ENCODE measurements around the gene CCM2L. TPM values are rescaled to one million over a fixed set of nuclear protein-coding genes. Genes with fewer than 3 reads are reported as not detected.

CCM2L gene
- total RNA-seq, 5 donors from 2014 or later (not counting 1 experiment from before 2014, with no cell fraction given): not detected

DNA sequence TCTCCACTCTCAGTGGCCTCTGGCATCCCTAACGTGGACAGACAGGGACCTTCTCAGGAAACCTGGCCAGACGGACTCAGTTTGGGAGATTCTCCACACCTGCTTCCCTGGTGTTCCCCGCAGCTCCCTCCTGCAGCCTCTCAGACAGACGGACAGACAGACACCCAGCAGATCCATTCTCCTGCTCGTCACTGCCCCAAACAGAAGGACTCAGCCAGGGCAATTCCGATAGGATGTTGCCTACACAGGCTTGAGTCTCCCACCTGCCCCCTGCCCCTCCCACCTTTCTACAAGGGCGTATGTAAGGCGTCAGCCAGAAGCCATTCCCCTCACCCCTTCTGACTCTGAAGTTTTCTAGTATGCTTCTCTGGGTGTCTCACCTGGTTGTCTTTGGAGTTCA, 428 bp downstream of the CCM2L start:
- Histone ChIP-seq H3K27ac (ENCODE audit: low read length) (no peak overlapping the region), H3K4me1 (ENCODE audit: control insufficient read depth in 1 of 2, extremely low read depth in 1 of 2, insufficient read depth in 2 of 2, low read length in 2 of 2) (peaks cover 0 to 3% of the 10 kb centered on the region in 2 experiments), H3K36me3 (ENCODE audit: control insufficient read depth in 2 of 2, extremely low read depth in 1 of 2, insufficient read depth in 1 of 2, low read length in 1 of 2) (no peaks in the 10 kb centered on the region), H3K9me3 (no peaks in the 10 kb centered on the region), H3K27me3 (replicated peaks in 1 of 2; ENCODE audit: control insufficient read depth in 2 of 2, extremely low read depth in 1 of 2, insufficient read depth in 2 of 2, low read length in 1 of 2) (peaks cover 3 to 39% of the 10 kb centered on the region in 2 experiments), H3K4me3 (ENCODE audit: control insufficient read depth in 1 of 2, extremely low read depth in 1 of 2, low read length in 1 of 2) (no peak overlapping the region)
- ChIA-PET CTCF (no interaction called here), POLR2A (no interaction called here)
- Mint-ChIP-seq H3K9me3 (no peaks in the 10 kb centered on the region), H3K27me3 (peaks cover 21 to 23% of the 10 kb centered on the region in 2 donors), H3K4me1 (peaks cover 0 to 6% (median 3%) of the 10 kb centered on the region in 3 donors), H3K36me3 (no peaks in the 10 kb centered on the region), H3K4me3 (no peak overlapping the region), H3K27ac (no peak overlapping the region)
- 69% methylated on average over 6 of the region's 8 CpGs for WGBS (ENCODE audit: insufficient coverage)
- ATAC-seq (replicated peaks in 1 of 4) (no peak), DNase-seq (no peak)

DNA sequence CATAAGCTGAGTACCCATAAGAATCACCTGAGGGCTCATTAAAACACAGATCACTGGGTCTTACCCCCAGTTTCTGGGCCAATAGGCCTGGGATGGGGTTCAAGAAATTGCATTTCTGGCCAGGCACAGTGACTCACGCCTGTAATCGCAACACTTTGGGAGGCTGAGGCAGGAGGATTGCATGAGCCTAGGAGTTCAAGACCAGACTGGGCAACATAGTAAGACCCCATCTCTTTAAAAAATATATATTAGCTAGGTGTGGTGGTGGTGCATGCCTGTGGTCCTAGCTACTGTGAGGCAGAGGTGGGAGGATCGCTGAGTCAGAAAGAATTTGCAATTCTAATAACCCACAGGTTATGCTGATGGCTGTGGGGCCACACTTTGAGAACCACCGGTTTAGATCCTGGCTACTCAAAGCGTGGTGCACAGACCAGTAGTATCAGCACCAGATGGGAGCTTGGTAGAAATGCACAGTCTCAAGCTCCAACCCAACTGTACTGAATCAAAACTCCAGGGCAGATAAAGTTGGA, 2.0 kb downstream of the CCM2L start:
- ChIA-PET CTCF (no interaction called here), POLR2A (no interaction called here)
- Histone ChIP-seq H3K4me1 (ENCODE audit: control insufficient read depth in 1 of 2, extremely low read depth in 1 of 2, insufficient read depth in 2 of 2, low read length in 2 of 2) (peaks cover 0 to 3% of the 10 kb centered on the region in 2 experiments), H3K4me3 (ENCODE audit: control insufficient read depth in 1 of 2, extremely low read depth in 1 of 2, low read length in 1 of 2) (no peak overlapping the region), H3K36me3 (ENCODE audit: control insufficient read depth in 2 of 2, extremely low read depth in 1 of 2, insufficient read depth in 1 of 2, low read length in 1 of 2) (no peaks in the 10 kb centered on the region), H3K27me3 (replicated peaks in 1 of 2; ENCODE audit: control insufficient read depth in 2 of 2, extremely low read depth in 1 of 2, insufficient read depth in 2 of 2, low read length in 1 of 2) (peaks cover 4 to 52% of the 10 kb centered on the region in 2 experiments), H3K9me3 (no peaks in the 10 kb centered on the region), H3K27ac (ENCODE audit: low read length) (no peak overlapping the region)
- peaks cover 31 to 33% of the 10 kb centered on the region in 2 donors for H3K27me3 Mint-ChIP-seq
- ATAC-seq (replicated peaks in 1 of 4) (no peak), DNase-seq (no peak)
- no peaks in the 10 kb centered on the region for H3K36me3 Mint-ChIP-seq
- H3K27ac Mint-ChIP-seq: no peak overlapping the region
- no peaks in the 10 kb centered on the region for H3K9me3 Mint-ChIP-seq
- WGBS (ENCODE audit: insufficient coverage): 80% methylated on average over 1 of the region's 5 CpGs
- H3K4me1 Mint-ChIP-seq: peaks cover 0 to 6% (median 5%) of the 10 kb centered on the region in 3 donors
- no peak overlapping the region for H3K4me3 Mint-ChIP-seq

DNA sequence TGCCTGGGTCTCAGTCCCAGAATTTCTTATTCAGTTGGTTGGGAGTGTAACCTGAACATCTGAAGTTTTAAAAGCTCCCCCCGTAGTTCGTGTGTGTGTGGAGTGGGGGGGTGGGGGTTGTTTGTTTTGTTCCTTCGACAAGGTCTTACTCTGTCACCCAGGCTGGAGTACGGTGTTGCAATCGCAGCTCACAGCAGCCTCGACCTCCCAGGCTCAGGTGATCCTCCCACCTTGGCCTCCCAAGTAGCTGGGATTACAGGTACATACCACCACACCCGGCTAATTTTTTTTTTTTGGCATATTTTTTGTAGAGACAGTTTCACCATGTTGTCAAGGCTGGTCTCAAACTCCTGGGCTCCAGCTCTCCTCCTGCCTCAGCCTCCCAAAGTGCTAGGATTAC, 3.1 kb downstream of the CCM2L start:
- Mint-ChIP-seq H3K36me3 (no peaks in the 10 kb centered on the region), H3K4me1 (peaks cover 7 to 9% (median 8%) of the 10 kb centered on the region in 3 donors), H3K27me3 (peaks cover 37 to 42% of the 10 kb centered on the region in 2 donors), H3K4me3 (no peak overlapping the region), H3K9me3 (no peaks in the 10 kb centered on the region), H3K27ac (no peak overlapping the region)
- DNase-seq (no peak), ATAC-seq (replicated peaks in 1 of 4) (no peak)
- Histone ChIP-seq H3K9me3 (no peaks in the 10 kb centered on the region), H3K4me1 (ENCODE audit: control insufficient read depth in 1 of 2, extremely low read depth in 1 of 2, insufficient read depth in 2 of 2, low read length in 2 of 2) (peaks cover 0 to 7% of the 10 kb centered on the region in 2 experiments), H3K27me3 (replicated peaks in 1 of 2; ENCODE audit: control insufficient read depth in 2 of 2, extremely low read depth in 1 of 2, insufficient read depth in 2 of 2, low read length in 1 of 2) (peaks cover 7 to 56% of the 10 kb centered on the region in 2 experiments), H3K4me3 (ENCODE audit: control insufficient read depth in 1 of 2, extremely low read depth in 1 of 2, low read length in 1 of 2) (no peak overlapping the region), H3K36me3 (ENCODE audit: control insufficient read depth in 2 of 2, extremely low read depth in 1 of 2, insufficient read depth in 1 of 2, low read length in 1 of 2) (no peaks in the 10 kb centered on the region), H3K27ac (ENCODE audit: low read length) (no peak overlapping the region)
- 47% methylated on average over 2 of the region's 7 CpGs for WGBS (ENCODE audit: insufficient coverage)
- ChIA-PET POLR2A (no interaction called here), CTCF (no interaction called here)

DNA sequence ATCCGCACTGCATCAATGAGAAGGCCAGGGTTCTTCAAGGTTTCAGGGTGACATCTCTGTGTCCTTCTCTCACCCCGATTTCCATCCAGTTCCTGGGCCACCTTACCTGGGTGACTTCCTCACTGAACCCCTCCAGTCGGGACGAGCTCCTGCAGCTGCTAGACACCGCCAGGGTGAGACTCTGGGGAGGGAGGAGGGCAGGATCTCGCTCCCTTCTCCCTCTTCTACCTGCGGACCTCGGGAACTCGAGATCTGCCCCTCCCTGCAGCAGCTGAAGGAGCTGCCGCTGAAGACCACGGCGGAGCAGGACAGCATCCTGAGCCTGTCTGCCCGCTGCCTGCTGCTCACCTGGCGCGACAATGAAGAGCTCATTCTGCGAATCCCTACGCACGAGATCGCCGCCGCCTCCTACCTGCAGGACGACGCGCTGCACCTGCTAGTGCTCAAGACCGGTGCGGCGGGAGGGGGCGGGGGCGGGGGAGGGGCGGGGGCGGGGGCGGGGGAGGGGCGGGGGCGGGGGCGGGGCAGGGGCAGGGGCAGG, 7.5 kb downstream of the CCM2L start:
- H3K36me3 Mint-ChIP-seq: no peaks in the 10 kb centered on the region
- no peak overlapping the region for H3K27ac ChIP-seq (ENCODE audit: low read length)
- peaks cover 19 to 26% (median 24%) of the 10 kb centered on the region in 3 donors for H3K4me1 Mint-ChIP-seq
- POLR2A ChIA-PET: no interaction called here
- DNase-seq (peak in 33 of 35 experiments; percentile 25 to 74 (median 51)), ATAC-seq (replicated peaks in 1 of 4) (peak; percentile 67 to 79 (median 72))
- 7% methylated on average over 9 of the region's 35 CpGs for WGBS (ENCODE audit: insufficient coverage)
- H3K4me1 ChIP-seq (ENCODE audit: control insufficient read depth in 1 of 2, extremely low read depth in 1 of 2, insufficient read depth in 2 of 2, low read length in 2 of 2): peaks cover 0 to 23% of the 10 kb centered on the region in 2 experiments
- CTCF ChIA-PET: interaction anchor here (0.6 to 1.5 kb wide), 9 partner anchors 10 to 450 kb away, joined by 3 to 6 read pairs (median 3); partner anchors contain the start of gene PDRG1 (in 1 of the 2)
- H3K9me3 Mint-ChIP-seq: no peaks in the 10 kb centered on the region
- peaks cover 60 to 69% of the 10 kb centered on the region in 2 donors for H3K27me3 Mint-ChIP-seq
- H3K27me3 ChIP-seq (replicated peaks in 1 of 2; ENCODE audit: control insufficient read depth in 2 of 2, extremely low read depth in 1 of 2, insufficient read depth in 2 of 2, low read length in 1 of 2): peaks cover 10 to 58% of the 10 kb centered on the region in 2 experiments
- no peaks in the 10 kb centered on the region for H3K36me3 ChIP-seq (ENCODE audit: control insufficient read depth in 2 of 2, extremely low read depth in 1 of 2, insufficient read depth in 1 of 2, low read length in 1 of 2)
- H3K4me3 ChIP-seq (ENCODE audit: control insufficient read depth in 1 of 2, extremely low read depth in 1 of 2, low read length in 1 of 2): no peak overlapping the region
- H3K4me3 Mint-ChIP-seq: peak overlapping the region; percentile 73 to 79 (median 73)
- no peak overlapping the region for H3K27ac Mint-ChIP-seq
- H3K9me3 ChIP-seq: no peaks in the 10 kb centered on the region

DNA sequence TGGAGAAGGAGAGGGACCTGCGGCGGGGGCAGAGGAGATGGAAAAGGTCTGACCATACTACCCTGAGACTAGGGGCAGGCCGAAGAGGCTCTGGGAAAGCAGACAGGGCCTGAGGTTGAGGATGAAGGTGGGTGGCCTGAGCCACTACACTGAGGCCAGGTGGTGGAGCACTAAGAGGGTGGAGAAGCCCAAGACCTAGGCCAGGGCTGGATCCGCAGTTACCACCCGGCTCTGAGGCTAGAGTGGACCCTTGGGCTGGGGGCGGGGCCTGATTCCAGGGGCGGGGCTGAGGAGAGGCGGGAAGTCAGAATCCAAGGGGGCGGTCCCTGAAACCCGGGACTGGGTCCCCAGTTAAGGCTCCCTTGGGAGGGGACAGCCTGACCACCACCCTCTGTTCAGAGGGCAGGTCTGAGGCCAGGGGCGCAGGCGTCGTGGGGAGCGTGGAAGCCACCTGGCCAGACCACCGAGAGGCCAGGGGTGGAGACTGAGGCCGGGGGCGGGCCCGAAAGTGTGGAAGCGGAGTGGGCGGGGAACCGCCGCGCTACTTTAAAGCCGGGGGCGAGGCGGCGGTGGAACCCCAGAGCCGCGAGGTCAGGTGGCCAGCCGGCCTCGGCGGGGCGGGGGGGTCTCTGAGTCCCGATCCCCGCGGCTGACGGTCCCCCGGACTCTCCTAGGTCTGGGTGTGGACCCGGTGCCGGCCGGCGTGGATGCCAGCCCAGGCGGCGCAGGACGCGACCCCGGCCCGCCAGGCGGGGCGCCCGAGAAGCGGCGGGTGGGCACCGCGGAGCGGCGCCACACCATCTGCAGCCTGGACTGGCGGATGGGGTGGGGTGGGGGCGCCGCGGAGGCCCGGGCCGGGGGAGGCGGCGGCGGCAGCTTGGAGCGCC, 8.3 kb downstream of the CCM2L start:
- Mint-ChIP-seq H3K9me3 (no peaks in the 10 kb centered on the region), H3K4me1 (peaks cover 19 to 26% (median 24%) of the 10 kb centered on the region in 3 donors), H3K27ac (no peak overlapping the region), H3K36me3 (no peaks in the 10 kb centered on the region), H3K4me3 (peak overlapping the region; percentile 73 to 79 (median 76)), H3K27me3 (peaks cover 67 to 77% of the 10 kb centered on the region in 2 donors)
- peak overlapping the region; percentile 46 to 49 for H3K4me3 ChIP-seq (ENCODE audit: control insufficient read depth in 1 of 2, extremely low read depth in 1 of 2, low read length in 1 of 2)
- H3K27me3 ChIP-seq (replicated peaks in 1 of 2; ENCODE audit: control insufficient read depth in 2 of 2, extremely low read depth in 1 of 2, insufficient read depth in 2 of 2, low read length in 1 of 2): peaks cover 10 to 63% of the 10 kb centered on the region in 2 experiments
- WGBS (ENCODE audit: insufficient coverage): 1% methylated on average over 66 of the region's 67 CpGs
- H3K4me1 ChIP-seq (ENCODE audit: control insufficient read depth in 1 of 2, extremely low read depth in 1 of 2, insufficient read depth in 2 of 2, low read length in 2 of 2): peaks cover 0 to 23% of the 10 kb centered on the region in 2 experiments
- peak; percentile 54 to 66 (median 60) for ATAC-seq (replicated peaks in 1 of 4)
- no peaks in the 10 kb centered on the region for H3K9me3 ChIP-seq
- CTCF ChIA-PET: interaction anchor here (0.6 to 1.5 kb wide), 6 partner anchors 11 to 449 kb away, joined by 3 to 5 read pairs (median 3); partner anchors contain the start of gene PDRG1 (in 1 of the 2)
- POLR2A ChIA-PET: no interaction called here
- H3K36me3 ChIP-seq (ENCODE audit: control insufficient read depth in 2 of 2, extremely low read depth in 1 of 2, insufficient read depth in 1 of 2, low read length in 1 of 2): no peaks in the 10 kb centered on the region
- H3K27ac ChIP-seq (ENCODE audit: low read length): no peak overlapping the region
- peak in 28 of 35 experiments; percentile 12 to 54 (median 29) for DNase-seq

DNA sequence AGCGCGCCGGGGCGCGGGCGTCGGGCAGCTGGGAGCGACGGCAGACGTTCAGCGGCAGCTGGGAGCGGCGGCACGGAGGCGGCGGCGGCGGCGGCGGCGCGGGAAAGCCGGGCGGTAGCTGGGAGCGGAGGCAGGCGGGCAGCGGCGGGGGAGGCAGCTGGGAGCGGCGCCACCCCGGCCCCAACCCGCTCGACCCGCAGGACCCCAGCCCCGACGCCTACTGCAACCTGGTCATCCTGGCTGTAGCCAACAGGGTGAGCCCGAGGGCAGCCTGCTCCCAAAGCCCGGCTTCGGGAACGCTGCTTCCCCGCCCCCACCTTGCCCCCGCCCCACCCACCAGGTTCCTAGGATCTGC, 8.9 kb downstream of the CCM2L start:
- Mint-ChIP-seq H3K9me3 (no peaks in the 10 kb centered on the region), H3K4me1 (peaks cover 19 to 26% (median 24%) of the 10 kb centered on the region in 3 donors), H3K36me3 (no peaks in the 10 kb centered on the region), H3K27ac (no peak overlapping the region), H3K4me3 (peak overlapping the region; percentile 76 to 89 (median 79)), H3K27me3 (peaks cover 73 to 83% of the 10 kb centered on the region in 2 donors)
- peaks cover 10 to 64% of the 10 kb centered on the region in 2 experiments for H3K27me3 ChIP-seq (replicated peaks in 1 of 2; ENCODE audit: control insufficient read depth in 2 of 2, extremely low read depth in 1 of 2, insufficient read depth in 2 of 2, low read length in 1 of 2)
- no peak overlapping the region for H3K4me3 ChIP-seq (ENCODE audit: control insufficient read depth in 1 of 2, extremely low read depth in 1 of 2, low read length in 1 of 2)
- POLR2A ChIA-PET: no interaction called here
- CTCF ChIA-PET: no interaction called here
- H3K4me1 ChIP-seq (ENCODE audit: control insufficient read depth in 1 of 2, extremely low read depth in 1 of 2, insufficient read depth in 2 of 2, low read length in 2 of 2): peaks cover 0 to 23% of the 10 kb centered on the region in 2 experiments
- no peak for DNase-seq
- no peak for ATAC-seq (replicated peaks in 1 of 4)
- no peak overlapping the region for H3K27ac ChIP-seq (ENCODE audit: low read length)
- WGBS (ENCODE audit: insufficient coverage): under 1% methylated on average over 41 of the region's 42 CpGs
- H3K36me3 ChIP-seq (ENCODE audit: control insufficient read depth in 2 of 2, extremely low read depth in 1 of 2, insufficient read depth in 1 of 2, low read length in 1 of 2): no peaks in the 10 kb centered on the region
- no peaks in the 10 kb centered on the region for H3K9me3 ChIP-seq

Measured in T-cell (primary cell).